Measurements from ENCODE around the gene FKBP5.

DNA sequence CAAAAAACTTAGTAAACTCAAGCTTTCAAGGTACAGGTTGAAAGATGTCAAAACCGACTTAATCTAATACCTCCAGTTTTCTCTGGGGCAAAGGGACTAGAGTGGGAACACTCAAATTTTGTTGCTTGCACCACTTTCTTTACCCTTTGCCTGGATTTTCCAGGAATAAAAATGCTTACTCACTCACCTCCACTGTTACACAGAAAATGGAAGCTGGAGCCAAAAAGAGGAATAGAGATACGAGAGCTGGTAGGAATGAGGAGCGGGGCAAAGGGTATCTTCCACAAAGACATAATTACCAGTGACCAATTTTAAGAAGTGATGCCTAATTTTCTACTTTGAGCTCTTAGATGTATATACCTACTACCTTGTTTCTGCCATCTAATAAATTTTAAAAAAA lies 96.5 kb downstream of the FKBP5 start:
- TF ChIP-seq, protein P1, sequence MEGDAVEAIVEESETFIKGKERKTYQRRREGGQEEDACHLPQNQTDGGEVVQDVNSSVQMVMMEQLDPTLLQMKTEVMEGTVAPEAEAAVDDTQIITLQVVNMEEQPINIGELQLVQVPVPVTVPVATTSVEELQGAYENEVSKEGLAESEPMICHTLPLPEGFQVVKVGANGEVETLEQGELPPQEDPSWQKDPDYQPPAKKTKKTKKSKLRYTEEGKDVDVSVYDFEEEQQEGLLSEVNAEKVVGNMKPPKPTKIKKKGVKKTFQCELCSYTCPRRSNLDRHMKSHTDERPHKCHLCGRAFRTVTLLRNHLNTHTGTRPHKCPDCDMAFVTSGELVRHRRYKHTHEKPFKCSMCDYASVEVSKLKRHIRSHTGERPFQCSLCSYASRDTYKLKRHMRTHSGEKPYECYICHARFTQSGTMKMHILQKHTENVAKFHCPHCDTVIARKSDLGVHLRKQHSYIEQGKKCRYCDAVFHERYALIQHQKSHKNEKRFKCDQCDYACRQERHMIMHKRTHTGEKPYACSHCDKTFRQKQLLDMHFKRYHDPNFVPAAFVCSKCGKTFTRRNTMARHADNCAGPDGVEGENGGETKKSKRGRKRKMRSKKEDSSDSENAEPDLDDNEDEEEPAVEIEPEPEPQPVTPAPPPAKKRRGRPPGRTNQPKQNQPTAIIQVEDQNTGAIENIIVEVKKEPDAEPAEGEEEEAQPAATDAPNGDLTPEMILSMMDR (IDR thresholded peaks at IDR 0.05; ENCODE audit: low read length), result no peak
- no peak for TF ChIP-seq EZH2phosphoT487 (IDR thresholded peaks at IDR 0.05; ENCODE audit: low read length)
- TF ChIP-seq EZH2 (optimal IDR thresholded peaks at IDR 0.05; ENCODE audit: low read depth, low read length), result no peak

All from MM.1S (cell line).